ENCODE data around the gene DLGAP1.
"Not testable (repeated sequence)": the region's sequence is repeated elsewhere in the genome, so short reads cannot be mapped to it uniquely, and the experiment has no call there.

The DLGAP1 gene

DNA sequence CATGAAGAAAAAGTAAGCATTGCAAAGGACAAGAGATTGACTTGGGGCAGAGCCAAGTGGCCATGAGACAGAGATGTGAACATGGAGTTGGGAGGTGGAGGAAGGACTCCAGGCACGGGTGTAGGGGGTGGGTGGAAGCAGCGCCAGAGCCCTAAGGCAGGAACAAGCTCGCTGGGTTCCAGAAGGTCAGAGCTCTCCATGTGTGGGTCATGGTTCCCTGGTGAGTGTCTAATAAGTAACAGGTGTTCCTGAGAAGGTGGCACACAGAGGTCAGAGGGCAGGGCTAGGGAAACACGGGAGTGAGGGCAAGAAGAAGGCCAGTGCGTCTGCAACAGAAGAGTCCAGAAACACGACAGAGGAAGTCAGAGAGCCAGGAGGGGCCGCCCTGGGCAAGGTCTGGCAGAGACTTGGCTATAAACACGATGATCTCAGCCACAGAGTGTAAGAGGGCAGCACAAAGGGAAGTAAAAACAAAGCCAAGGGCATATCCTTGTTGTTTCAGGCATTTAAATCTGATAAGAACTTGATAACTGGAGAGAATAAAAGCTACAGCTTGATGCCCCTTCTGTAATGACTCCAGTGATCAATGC is 744.3 kb downstream of the DLGAP1 start:
- DNase-seq (ENCODE audit: low read depth): peak; percentile 49
- TF ChIP-seq POLR2A (IDR thresholded peaks at IDR 0.05; ENCODE audit: extremely low read depth, insufficient read length): no peak
- TF ChIP-seq, protein P1, sequence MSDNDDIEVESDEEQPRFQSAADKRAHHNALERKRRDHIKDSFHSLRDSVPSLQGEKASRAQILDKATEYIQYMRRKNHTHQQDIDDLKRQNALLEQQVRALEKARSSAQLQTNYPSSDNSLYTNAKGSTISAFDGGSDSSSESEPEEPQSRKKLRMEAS (IDR thresholded peaks at IDR 0.05; ENCODE audit: low read depth, low read length): no peak
- TF ChIP-seq MYC (IDR thresholded peaks at IDR 0.05; ENCODE audit: low read depth, low read length): no peak
- H3K4me3 ChIP-seq (ENCODE audit: low read depth, low read length): no peak overlapping the region

DNA sequence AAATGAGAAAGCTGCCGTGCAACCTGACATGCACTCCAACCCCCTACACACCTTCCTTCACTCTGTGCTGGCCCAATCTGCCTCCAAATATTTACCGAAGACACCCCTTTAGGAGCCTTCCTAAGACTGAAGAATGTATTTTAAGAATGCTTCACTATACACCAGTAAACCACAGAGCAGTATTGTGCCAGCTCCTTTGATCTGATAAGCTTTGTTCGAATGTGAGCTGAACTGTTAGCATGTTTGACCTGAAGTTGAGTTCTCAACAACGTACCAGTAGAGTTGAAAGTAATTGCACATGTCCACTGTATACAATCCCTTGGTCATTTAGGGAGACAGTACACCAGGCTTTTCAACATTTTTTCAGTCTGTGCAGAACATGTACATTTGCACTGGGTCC is 745.9 kb downstream of the DLGAP1 start:
- TF ChIP-seq, protein P1 (IDR thresholded peaks at IDR 0.05; ENCODE audit: low read depth, low read length): no peak
- no peak for TF ChIP-seq POLR2A (IDR thresholded peaks at IDR 0.05; ENCODE audit: extremely low read depth, insufficient read length)
- no peak for TF ChIP-seq MYC (IDR thresholded peaks at IDR 0.05; ENCODE audit: low read depth, low read length)
- TF ChIP-seq, protein P2, sequence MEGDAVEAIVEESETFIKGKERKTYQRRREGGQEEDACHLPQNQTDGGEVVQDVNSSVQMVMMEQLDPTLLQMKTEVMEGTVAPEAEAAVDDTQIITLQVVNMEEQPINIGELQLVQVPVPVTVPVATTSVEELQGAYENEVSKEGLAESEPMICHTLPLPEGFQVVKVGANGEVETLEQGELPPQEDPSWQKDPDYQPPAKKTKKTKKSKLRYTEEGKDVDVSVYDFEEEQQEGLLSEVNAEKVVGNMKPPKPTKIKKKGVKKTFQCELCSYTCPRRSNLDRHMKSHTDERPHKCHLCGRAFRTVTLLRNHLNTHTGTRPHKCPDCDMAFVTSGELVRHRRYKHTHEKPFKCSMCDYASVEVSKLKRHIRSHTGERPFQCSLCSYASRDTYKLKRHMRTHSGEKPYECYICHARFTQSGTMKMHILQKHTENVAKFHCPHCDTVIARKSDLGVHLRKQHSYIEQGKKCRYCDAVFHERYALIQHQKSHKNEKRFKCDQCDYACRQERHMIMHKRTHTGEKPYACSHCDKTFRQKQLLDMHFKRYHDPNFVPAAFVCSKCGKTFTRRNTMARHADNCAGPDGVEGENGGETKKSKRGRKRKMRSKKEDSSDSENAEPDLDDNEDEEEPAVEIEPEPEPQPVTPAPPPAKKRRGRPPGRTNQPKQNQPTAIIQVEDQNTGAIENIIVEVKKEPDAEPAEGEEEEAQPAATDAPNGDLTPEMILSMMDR (IDR thresholded peaks at IDR 0.05; ENCODE audit: low read depth, low read length): no peak
- DNase-seq (ENCODE audit: low read depth): no peak
- H3K4me3 ChIP-seq (ENCODE audit: low read depth, low read length): no peak overlapping the region

DNA sequence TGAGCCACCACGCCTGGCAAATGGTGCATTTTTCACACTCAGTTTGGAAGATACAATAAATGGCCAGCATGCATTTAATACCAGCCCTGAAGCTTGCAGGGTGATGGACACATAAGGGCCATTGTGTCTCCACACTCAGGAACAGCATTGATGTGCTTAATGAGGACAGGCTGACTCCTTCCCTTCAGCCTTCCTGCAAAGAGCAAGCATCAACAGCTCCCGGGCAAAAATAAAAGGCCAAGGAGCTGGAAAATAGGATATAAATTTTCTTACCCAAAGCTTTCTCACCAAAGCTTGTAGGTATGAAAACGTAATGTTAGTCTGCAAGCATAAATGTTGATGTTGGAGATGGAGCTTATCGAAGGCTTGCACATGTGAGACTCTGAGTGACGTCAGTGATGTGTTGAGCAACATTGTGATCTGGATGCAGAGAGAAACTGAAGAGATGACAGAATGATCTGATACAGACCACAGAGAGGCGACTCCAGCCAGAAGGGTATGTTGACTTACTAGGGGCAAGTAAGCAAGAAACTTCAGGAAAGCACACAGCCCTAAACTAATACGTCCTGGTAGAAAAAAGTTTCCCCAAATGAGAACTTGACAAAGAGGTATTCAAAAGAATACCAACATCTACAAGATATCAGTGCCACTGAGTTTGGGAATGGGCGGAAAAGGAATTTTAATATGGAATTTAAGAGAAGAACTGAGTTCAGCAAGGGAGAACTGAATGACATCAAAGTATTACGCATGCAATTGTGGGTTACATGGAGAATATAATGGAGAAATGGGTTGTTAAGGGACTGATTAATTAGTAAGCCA is 748.6 kb downstream of the DLGAP1 start:
- peak; percentile 36 for DNase-seq (ENCODE audit: low read depth)
- H3K4me3 ChIP-seq (ENCODE audit: low read depth, low read length): no peak overlapping the region
- no peak for TF ChIP-seq MYC (IDR thresholded peaks at IDR 0.05; ENCODE audit: low read depth, low read length)
- TF ChIP-seq, protein P2 (IDR thresholded peaks at IDR 0.05; ENCODE audit: low read depth, low read length): no peak
- TF ChIP-seq, protein P1 (IDR thresholded peaks at IDR 0.05; ENCODE audit: low read depth, low read length): no peak
- TF ChIP-seq POLR2A (IDR thresholded peaks at IDR 0.05; ENCODE audit: extremely low read depth, insufficient read length): no peak

DNA sequence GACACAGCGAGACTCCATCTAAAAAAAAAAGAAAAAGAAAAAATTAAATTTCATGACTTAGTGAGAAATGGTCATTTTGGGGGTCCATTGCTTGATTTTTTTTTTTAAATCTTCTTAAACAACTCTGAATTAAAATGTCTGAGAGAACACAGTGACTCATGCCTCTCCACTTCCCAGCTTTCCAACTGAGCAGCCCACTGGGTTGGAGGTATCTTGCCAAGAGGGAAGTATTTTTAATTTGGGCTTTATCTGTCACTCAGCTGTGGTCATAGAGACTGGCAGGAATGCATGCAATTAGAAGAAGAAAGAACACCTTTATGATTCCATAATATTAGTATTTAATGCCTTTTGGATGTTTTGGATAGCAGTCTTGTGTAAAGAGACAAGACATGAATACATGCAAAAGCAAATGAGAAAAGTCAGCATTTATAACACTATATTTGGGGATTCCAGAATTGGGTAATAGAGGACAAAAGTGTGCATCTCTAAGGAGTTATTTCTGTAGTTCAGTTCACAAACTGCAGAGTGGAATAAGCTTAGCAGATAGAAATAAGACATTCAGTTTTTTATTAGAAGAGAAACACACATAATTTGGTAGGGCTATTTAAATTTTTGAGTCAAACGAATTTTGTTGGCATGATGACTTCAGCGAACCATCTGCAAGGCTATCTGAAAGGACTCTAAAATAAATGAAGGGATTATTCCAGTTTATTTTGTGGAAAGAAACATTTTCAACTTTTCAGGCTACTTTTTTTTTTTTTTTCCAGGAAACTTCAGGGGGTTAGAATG is 750.4 kb downstream of the DLGAP1 start:
- TF ChIP-seq, protein P1 (IDR thresholded peaks at IDR 0.05; ENCODE audit: low read depth, low read length): no peak
- TF ChIP-seq MYC (IDR thresholded peaks at IDR 0.05; ENCODE audit: low read depth, low read length) (no peak), POLR2A (IDR thresholded peaks at IDR 0.05; ENCODE audit: extremely low read depth, insufficient read length) (no peak)
- TF ChIP-seq, protein P2 (IDR thresholded peaks at IDR 0.05; ENCODE audit: low read depth, low read length): no peak
- DNase-seq (ENCODE audit: low read depth): no peak
- no peak overlapping the region for H3K4me3 ChIP-seq (ENCODE audit: low read depth, low read length)

DNA sequence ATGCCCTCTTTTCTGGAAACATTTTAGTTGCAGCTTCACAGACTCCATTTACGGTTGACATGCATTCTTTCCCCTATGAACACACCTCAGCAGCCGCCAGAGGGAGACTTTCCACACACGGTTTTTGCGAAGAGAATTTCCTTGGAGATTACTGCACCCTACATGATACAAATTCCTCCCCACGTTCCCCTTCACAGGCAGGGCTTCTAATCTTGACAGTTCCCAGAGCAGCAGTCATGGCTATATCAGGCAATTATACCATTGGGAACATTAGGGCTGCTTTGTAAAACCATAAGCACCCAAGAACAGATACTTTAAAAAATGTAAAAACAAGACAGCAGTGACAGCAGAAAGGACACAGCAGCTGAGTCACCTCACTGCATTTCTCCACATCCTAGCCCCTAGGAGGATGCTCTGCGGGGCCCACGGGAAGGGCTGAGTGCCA is 751.4 kb downstream of the DLGAP1 start:
- DNase-seq (ENCODE audit: low read depth): peak; percentile 58
- TF ChIP-seq MYC (IDR thresholded peaks at IDR 0.05; ENCODE audit: low read depth, low read length): no peak
- TF ChIP-seq, protein P2 (IDR thresholded peaks at IDR 0.05; ENCODE audit: low read depth, low read length): peak; percentile 67
- TF ChIP-seq, protein P1 (IDR thresholded peaks at IDR 0.05; ENCODE audit: low read depth, low read length): no peak
- H3K4me3 ChIP-seq (ENCODE audit: low read depth, low read length): no peak overlapping the region

DNA sequence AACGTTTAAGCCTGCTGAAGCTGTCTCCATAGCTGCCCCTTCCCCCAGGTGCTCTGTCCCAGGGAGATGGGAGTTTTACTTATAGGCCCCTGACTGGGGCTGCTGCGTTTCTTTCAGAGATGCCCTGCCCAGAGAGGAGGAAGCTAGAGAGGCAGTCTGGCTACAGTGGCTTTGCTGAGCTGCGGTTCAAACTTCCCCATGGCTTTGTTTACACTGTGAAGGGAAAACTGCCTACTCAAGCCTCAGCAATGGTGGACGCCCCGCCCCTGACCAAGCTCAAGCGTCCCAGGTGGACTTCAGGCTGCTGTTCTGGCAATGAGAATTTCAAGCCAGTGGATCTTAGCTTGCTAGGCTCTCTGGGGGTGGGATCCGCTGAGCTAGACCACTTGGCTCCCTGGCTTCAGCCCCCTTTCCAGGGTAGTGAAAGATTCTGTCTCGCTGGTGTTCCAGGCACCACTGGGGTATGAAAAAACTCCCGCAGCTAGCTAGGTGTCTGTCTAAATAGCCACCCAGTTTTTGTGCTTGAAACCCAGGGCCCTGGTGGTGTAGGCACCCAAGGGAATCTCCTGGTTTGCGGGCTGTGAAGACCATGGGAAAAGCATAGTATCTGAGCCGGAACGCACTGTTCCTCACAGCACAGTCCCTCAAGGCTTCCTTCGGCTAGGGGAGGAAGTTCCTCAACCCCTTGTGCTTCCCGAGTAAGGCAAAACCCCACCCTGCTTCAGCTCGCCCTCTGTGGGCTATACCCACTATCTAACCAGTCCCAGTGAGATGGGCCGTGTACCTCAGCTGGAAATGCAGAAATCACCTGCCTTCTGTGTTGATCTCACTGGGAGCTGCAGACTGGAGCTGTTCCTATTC is 755.2 kb downstream of the DLGAP1 start:
- H3K4me3 ChIP-seq (ENCODE audit: low read depth, low read length): peak overlapping the region; percentile 58
- DNase-seq (ENCODE audit: low read depth): peak; percentile 65

DNA sequence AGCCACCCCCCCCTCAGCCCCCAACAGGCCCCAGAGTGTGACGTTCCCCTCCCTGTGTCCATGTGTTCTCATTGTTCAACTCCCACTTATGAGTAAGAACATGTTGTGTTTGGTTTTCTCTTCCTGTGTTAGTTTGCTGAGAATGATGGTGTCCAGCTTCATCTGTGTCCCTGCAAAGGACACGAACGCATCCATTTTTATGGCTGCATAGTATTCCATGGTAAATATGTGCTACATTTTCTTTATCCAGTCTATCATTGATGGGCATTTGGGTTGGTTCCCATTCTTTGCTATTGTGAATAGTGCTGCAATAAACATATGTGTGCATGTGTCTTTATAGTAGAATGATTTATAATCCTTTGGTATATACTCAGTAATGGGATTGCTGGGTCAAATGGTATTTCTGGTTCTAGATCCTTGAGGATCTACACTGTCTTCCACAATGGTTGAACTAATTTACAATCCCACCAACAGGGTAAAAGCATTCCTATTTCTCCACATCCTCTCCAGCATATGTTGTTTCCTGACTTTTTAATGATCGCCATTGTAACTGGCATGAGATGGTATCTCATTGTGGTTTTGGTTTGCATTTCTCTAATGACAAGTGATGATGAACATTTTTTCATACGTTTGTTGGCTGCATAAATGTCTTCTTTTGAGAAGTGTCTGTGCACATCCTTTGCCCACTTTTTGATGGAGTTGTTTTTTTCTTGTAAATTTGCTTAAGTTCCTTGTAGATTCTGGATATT is 760.9 kb downstream of the DLGAP1 start:
- H3K4me3 ChIP-seq (ENCODE audit: low read depth, low read length); DNase-seq (ENCODE audit: low read depth): not testable (repeated sequence)

Measured in NB4 (cell line).